ENCODE results near the gene NIPAL4. TPM values are rescaled to one million over a fixed set of nuclear protein-coding genes. Genes with fewer than 3 reads are reported as not detected.

The NIPAL4 gene
- total RNA-seq, 1 experiment from 2014 or later: not detected

GRCh38 chr5:157506981-157507780 lies 47.2 kb downstream of the NIPAL4 start:
- Histone ChIP-seq H3K56ac (ENCODE audit: insufficient read length, low read depth, low read length) (no peak overlapping the region), H2BK12ac (ENCODE audit: insufficient read length, low read depth, low read length) (no peak overlapping the region), H2BK5ac (ENCODE audit: insufficient read length, low read length) (no peak overlapping the region), H3K9me3 (ENCODE audit: control insufficient read depth, low read depth, low read length) (no peaks in the 10 kb centered on the region), H2BK120ac (ENCODE audit: low read depth, low read length, poor library complexity, severe bottlenecking) (no peak overlapping the region), H3K27ac (ENCODE audit: insufficient read length, low read depth, low read length) (no peak overlapping the region), H4K8ac (replicated peaks; ENCODE audit: insufficient read length, low read depth, low read length) (no peak overlapping the region), H3K18ac (ENCODE audit: insufficient read length, low read depth, low read length) (no peak overlapping the region), H4K20me1 (ENCODE audit: control insufficient read depth, insufficient read depth, insufficient read length) (no peaks in the 10 kb centered on the region), H3K9ac (ENCODE audit: extremely low read depth, insufficient read length, low read length) (no peak overlapping the region), H3K4me2 (ENCODE audit: insufficient read depth, insufficient read length, low read length) (no peak overlapping the region), H3K27me3 (ENCODE audit: insufficient read depth, low read length) (no peaks in the 10 kb centered on the region), H3K23ac (ENCODE audit: insufficient read length, low read depth, low read length) (no peak overlapping the region), H2BK20ac (ENCODE audit: low read depth, low read length, poor library complexity, severe bottlenecking) (no peak overlapping the region), H4K91ac (ENCODE audit: insufficient read length, low read depth, low read length) (no peak overlapping the region), H3K14ac (ENCODE audit: insufficient read depth, low read length) (no peak overlapping the region), H3K4ac (ENCODE audit: low read depth, low read length) (no peak overlapping the region), H2BK15ac (ENCODE audit: low read depth, low read length) (no peak overlapping the region), H3T11ph (ENCODE audit: low read length) (no peak overlapping the region), H2AK5ac (ENCODE audit: insufficient read length, low read length) (no peak overlapping the region), H4K5ac (ENCODE audit: insufficient read length, low read depth, low read length) (no peak overlapping the region), H3K4me1 (ENCODE audit: insufficient read depth, low read length) (no peaks in the 10 kb centered on the region; the same call in 1 of the 2 replicates), H3K79me2 (ENCODE audit: insufficient read depth, low read length) (no peaks in the 10 kb centered on the region), H2AFZ (ENCODE audit: low read length) (no peak overlapping the region), H3K79me1 (ENCODE audit: insufficient read depth, low read depth, low read length, poor library complexity, severe bottlenecking) (no peaks in the 10 kb centered on the region), H3K23me2 (ENCODE audit: insufficient read length, low read depth, low read length, poor library complexity, severe bottlenecking) (no peaks in the 10 kb centered on the region)
- H3K4me3 Mint-ChIP-seq: no peak overlapping the region
- TF ChIP-seq CTCF (conservative IDR thresholded peaks at IDR 0.05): no peak
- no CpG with 5 or more reads among the region's 14 CpGs for WGBS (ENCODE audit: extremely low coverage, insufficient read length, low lambda C conversion rate)
- H3K4me1 Mint-ChIP-seq: no peaks in the 10 kb centered on the region
- DNase-seq: no peak
- no peaks in the 10 kb centered on the region for H3K27me3 Mint-ChIP-seq (ENCODE audit: low read depth)
- peaks cover 5 to 7% (median 6%) of the 10 kb centered on the region in 3 experiments; a peak in 5 of 7 replicates for H3K36me3 Mint-ChIP-seq (ENCODE audit: insufficient read depth in 1 of 3, low read depth in 3 of 3)
- H3K9me3 Mint-ChIP-seq: no peaks in the 10 kb centered on the region
- 0 out of 7 replicates have a peak overlapping the region, but pooled peaks of 2 of the 3 experiments have one; percentile 26 to 28 for H3K27ac Mint-ChIP-seq
